Trophoblast cell (in vitro differentiated cells and primary cell): ENCODE results near the gene GRIA2.

Experiments
- DNase-seq, 2 donors: peaks; one replicate each; pipeline ENCODE4 v3.0.0-alpha.2; 2016
- H2AFZ ChIP-seq: 2 replicates; pipeline ENCODE4 v1.6.1; 2013; ENCODE audit warnings: low read length, moderate library complexity, mild to moderate bottlenecking; ENCODE audit not compliant: insufficient read depth, poor library complexity
- H2AK5ac ChIP-seq: 2 replicates; pipeline ENCODE4 v1.6.1; 2013; ENCODE audit warnings: mild to moderate bottlenecking, low read length
- H2BK120ac ChIP-seq: 2 replicates; pipeline ENCODE4 v1.6.1; 2013; ENCODE audit warnings: low read length, mild to moderate bottlenecking, moderate library complexity; ENCODE audit not compliant: insufficient read depth, poor library complexity
- H2BK12ac ChIP-seq: 2 replicates; pipeline ENCODE4 v1.6.1; 2013; ENCODE audit warnings: mild to moderate bottlenecking, low read length, moderate library complexity
- H2BK5ac ChIP-seq: 2 replicates; pipeline ENCODE4 v1.6.1; 2013; ENCODE audit warnings: low read length, low read depth, moderate library complexity, mild to moderate bottlenecking; ENCODE audit not compliant: poor library complexity
- H3K14ac ChIP-seq: 2 replicates; pipeline ENCODE4 v1.6.1; 2013; ENCODE audit warnings: mild to moderate bottlenecking, low read length
- H3K18ac ChIP-seq: 2 replicates; pipeline ENCODE4 v1.6.1; 2013; ENCODE audit warnings: mild to moderate bottlenecking, low read length
- H3K23ac ChIP-seq: 2 replicates; pipeline ENCODE4 v1.6.1; 2013; ENCODE audit warnings: low read length
- H3K27ac ChIP-seq: 2 replicates; pipeline ENCODE4 v1.5.1; 2013; ENCODE audit warnings: low read depth, mild to moderate bottlenecking, inconsistent platforms, low read length, moderate library complexity
- H3K27me3 ChIP-seq: 2 replicates; pipeline ENCODE4 v1.6.1; 2013; ENCODE audit warnings: inconsistent platforms, mild to moderate bottlenecking, low read length, moderate library complexity; ENCODE audit not compliant: insufficient read depth
- H3K36me3 ChIP-seq, 2 experiments: 1 replicate in 1 of 2; 2 replicates in 1 of 2; pipeline ENCODE4 v1.6.1; 2013; ENCODE audit warnings: low read length in 2 of 2, mild to moderate bottlenecking in 2 of 2, moderate library complexity in 1 of 2; ENCODE audit not compliant: insufficient read depth in 2 of 2, control insufficient read depth in 1 of 2
- H3K4ac ChIP-seq: 2 replicates; pipeline ENCODE4 v1.6.1; 2013; ENCODE audit warnings: low read depth, mild to moderate bottlenecking, low read length, moderate library complexity
- H3K4me1 ChIP-seq, 2 experiments: 1 replicate in 1 of 2; 2 replicates in 1 of 2; pipeline ENCODE4 v1.6.1; 2013; ENCODE audit warnings: low read length in 2 of 2, mild to moderate bottlenecking in 2 of 2, moderate library complexity in 1 of 2; ENCODE audit not compliant: insufficient read depth in 2 of 2, control insufficient read depth in 1 of 2
- H3K4me2 ChIP-seq: 2 replicates; pipeline ENCODE4 v1.6.1; 2013; ENCODE audit warnings: inconsistent platforms, mild to moderate bottlenecking, low read length, moderate library complexity
- H3K4me3 ChIP-seq: 2 replicates; pipeline ENCODE4 v1.5.1; 2013; ENCODE audit warnings: mild to moderate bottlenecking, low read depth, low read length, inconsistent platforms
- H3K79me1 ChIP-seq: one replicate; pipeline ENCODE4 v1.6.1; 2013; ENCODE audit warnings: low read length
- H3K79me2 ChIP-seq: 2 replicates; pipeline ENCODE4 v1.6.1; 2013; ENCODE audit warnings: low read length, mild to moderate bottlenecking; ENCODE audit not compliant: control insufficient read depth, insufficient read depth, poor library complexity
- H3K9ac ChIP-seq: 2 replicates; pipeline ENCODE4 v1.6.1; 2013; ENCODE audit warnings: mild to moderate bottlenecking, low read length
- H3K9me3 ChIP-seq: 2 replicates; pipeline ENCODE4 v1.6.1; 2013; ENCODE audit warnings: low read depth, mild to moderate bottlenecking, control low read depth, inconsistent platforms, low read length; ENCODE audit not compliant: insufficient read depth
- H4K12ac ChIP-seq: 2 replicates; pipeline ENCODE4 v1.6.1; 2013; ENCODE audit warnings: low read depth, mild to moderate bottlenecking, low read length, moderate library complexity
- H4K8ac ChIP-seq: 2 replicates; pipeline ENCODE4 v1.6.1; 2013; ENCODE audit warnings: low read depth, mild to moderate bottlenecking, low read length, moderate library complexity
- H4K91ac ChIP-seq: one replicate; pipeline ENCODE4 v1.6.1; 2013; ENCODE audit warnings: low read depth, mild to moderate bottlenecking, low read length, moderate library complexity
- WGBS: extraction: QIAGEN DNeasy Blood & Tissue Kit; methylation state at CpG from one replicate; pipeline ENCODE4 v1.1.7; 2013; ENCODE audit warnings: missing lambda C conversion rate; ENCODE audit not compliant: insufficient read length, insufficient coverage; ENCODE audit errors: extremely low coverage; 5-methylcytosine and 5-hydroxymethylcytosine counted together

The GRIA2 gene

GRCh38 chr4:157185363-157185762 lies 35.2 kb upstream of the GRIA2 start:
- Histone ChIP-seq H2AK5ac (no peak overlapping the region), H3K14ac (no peak overlapping the region), H2AFZ (no peak overlapping the region), H3K27me3 (no peaks in the 10 kb centered on the region), H3K79me1 (no peaks in the 10 kb centered on the region), H4K12ac (no peak overlapping the region), H3K36me3 (no peaks in the 10 kb centered on the region), H3K23ac (no peak overlapping the region), H2BK12ac (no peak overlapping the region), H2BK5ac (no peak overlapping the region), H3K4me3 (no peak overlapping the region), H3K9ac (no peak overlapping the region), H3K27ac (no peak overlapping the region), H4K91ac (no peak overlapping the region), H4K8ac (no peak overlapping the region), H3K4me2 (no peak overlapping the region), H3K18ac (no peak overlapping the region), H3K9me3 (no peaks in the 10 kb centered on the region), H3K79me2 (no peaks in the 10 kb centered on the region), H3K4ac (no peak overlapping the region), H2BK120ac (no peak overlapping the region), H3K4me1 (no peaks in the 10 kb centered on the region)
- DNase-seq = no peak

- Histone ChIP-seq H3K79me1 (no peaks in the 10 kb centered on the region), H3K27me3 (no peaks in the 10 kb centered on the region), H3K79me2 (no peaks in the 10 kb centered on the region), H3K18ac (no peak overlapping the region), H3K4me2 (no peak overlapping the region), H4K8ac (no peak overlapping the region), H3K27ac (no peak overlapping the region), H2BK12ac (no peak overlapping the region), H2AFZ (no peak overlapping the region), H3K14ac (no peak overlapping the region), H3K4ac (no peak overlapping the region), H4K12ac (no peak overlapping the region), H2BK120ac (no peak overlapping the region), H4K91ac (no peak overlapping the region), H3K9ac (no peak overlapping the region), H2AK5ac (no peak overlapping the region), H2BK5ac (no peak overlapping the region), H3K4me3 (no peak overlapping the region), H3K4me1 (no peaks in the 10 kb centered on the region), H3K9me3 (no peaks in the 10 kb centered on the region), H3K36me3 (no peaks in the 10 kb centered on the region), H3K23ac (no peak overlapping the region)
- no CpG with 5 or more reads among the region's 2 CpGs for WGBS
- DNase-seq = no peak
These were observed 25.2 kb upstream of the GRIA2 start for GRCh38 chr4:157195374-157195773.

DNA sequence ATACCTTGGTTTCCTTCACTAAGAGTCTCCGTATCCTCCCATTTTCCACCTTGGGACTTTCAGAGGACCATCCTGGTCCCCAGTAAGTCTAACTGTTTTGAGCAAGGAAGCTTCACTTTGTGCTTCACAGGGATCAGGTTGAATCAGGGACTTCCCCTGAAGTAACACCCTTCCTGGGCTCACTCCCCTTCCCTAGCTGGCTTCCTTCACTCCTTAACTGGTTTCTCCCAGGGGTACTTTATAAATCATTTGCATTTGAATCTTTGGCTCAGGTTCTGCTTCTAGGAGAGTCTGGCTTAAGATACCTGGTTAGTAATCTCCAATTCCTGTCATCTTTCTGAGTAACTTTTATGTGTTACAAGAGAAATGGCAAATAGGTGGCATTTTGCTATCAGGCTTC lies 24.5 kb upstream of the GRIA2 start:
- no CpG with 5 or more reads among the region's 1 CpG for WGBS
- H3K4ac ChIP-seq = no peak overlapping the region

DNA sequence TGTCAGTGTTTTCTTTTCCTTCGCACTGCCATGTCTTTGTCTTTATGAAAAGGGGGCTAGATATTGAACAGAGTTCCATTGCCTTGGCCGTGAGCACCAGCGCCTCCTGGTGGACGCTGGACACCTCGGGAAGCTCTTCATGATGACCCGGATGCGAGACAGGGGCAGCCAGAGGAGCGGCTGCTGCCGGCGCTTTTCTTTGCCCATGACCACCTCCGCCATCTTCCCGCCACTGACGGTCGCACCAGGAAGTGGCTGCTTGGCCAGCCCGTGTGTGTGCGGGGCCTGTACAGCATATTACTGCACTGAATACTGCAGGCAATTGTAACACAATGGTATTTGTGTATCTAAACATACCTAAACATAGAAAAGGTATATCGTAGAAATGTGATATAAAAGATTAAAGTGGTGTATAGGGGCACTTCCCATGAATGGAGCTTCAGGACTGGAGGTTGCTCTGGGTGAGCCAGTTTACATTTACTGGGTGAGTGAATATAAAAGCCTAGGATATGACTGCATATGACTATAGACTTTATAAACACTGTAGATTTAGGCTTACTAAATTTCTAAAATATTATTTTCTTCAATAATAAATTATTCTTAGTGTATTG lies 15.8 kb upstream of the GRIA2 start:
- H3K9me3 ChIP-seq = peaks cover 3% of the 10 kb centered on the region
- no peak overlapping the region for H3K14ac ChIP-seq
- no peaks in the 10 kb centered on the region for H3K27me3 ChIP-seq
- H2AFZ ChIP-seq = no peak overlapping the region
- no peak overlapping the region for H3K9ac ChIP-seq
- H4K12ac ChIP-seq = no peak overlapping the region
- H2BK12ac ChIP-seq = no peak overlapping the region
- H3K36me3 ChIP-seq = no peaks in the 10 kb centered on the region
- H3K4me3 ChIP-seq = no peak overlapping the region
- WGBS = no CpG with 5 or more reads among the region's 17 CpGs
- no peak overlapping the region for H3K4me2 ChIP-seq
- DNase-seq = peak; percentile 17 to 43
- no peak overlapping the region for H4K8ac ChIP-seq
- no peak overlapping the region for H2BK5ac ChIP-seq
- H3K18ac ChIP-seq = no peak overlapping the region
- no peaks in the 10 kb centered on the region for H3K79me2 ChIP-seq
- no peak overlapping the region for H3K23ac ChIP-seq
- no peak overlapping the region for H2BK120ac ChIP-seq
- no peak overlapping the region for H2AK5ac ChIP-seq
- no peaks in the 10 kb centered on the region for H3K4me1 ChIP-seq
- no peak overlapping the region for H3K4ac ChIP-seq
- no peaks in the 10 kb centered on the region for H3K79me1 ChIP-seq
- H4K91ac ChIP-seq = no peak overlapping the region
- H3K27ac ChIP-seq = no peak overlapping the region

More for the DNA sequence above, 24.5 kb upstream of the GRIA2 start:
- H4K8ac ChIP-seq = no peak overlapping the region
- H4K91ac ChIP-seq = no peak overlapping the region
- no peak overlapping the region for H3K23ac ChIP-seq
- H3K9ac ChIP-seq = no peak overlapping the region
- H3K79me1 ChIP-seq = no peaks in the 10 kb centered on the region
- no peaks in the 10 kb centered on the region for H3K79me2 ChIP-seq
- no peaks in the 10 kb centered on the region for H3K27me3 ChIP-seq
- H3K9me3 ChIP-seq = no peaks in the 10 kb centered on the region
- H3K18ac ChIP-seq = no peak overlapping the region
- H2BK120ac ChIP-seq = no peak overlapping the region
- no peaks in the 10 kb centered on the region for H3K36me3 ChIP-seq
- no peak for DNase-seq
- H2BK12ac ChIP-seq = no peak overlapping the region
- H3K4me1 ChIP-seq = no peaks in the 10 kb centered on the region
- no peak overlapping the region for H3K4me3 ChIP-seq
- no peak overlapping the region for H3K4me2 ChIP-seq
- no peak overlapping the region for H2AFZ ChIP-seq
- no peak overlapping the region for H3K27ac ChIP-seq
- H3K14ac ChIP-seq = no peak overlapping the region
- no peak overlapping the region for H4K12ac ChIP-seq
- H2BK5ac ChIP-seq = no peak overlapping the region
- H2AK5ac ChIP-seq = no peak overlapping the region
